ENCODE data around the gene ANLN. TPM values are rescaled to one million over a fixed set of nuclear protein-coding genes. Genes with fewer than 3 reads are reported as not detected.
"Not testable (repeated sequence)": the region's sequence is repeated elsewhere in the genome, so short reads cannot be mapped to it uniquely, and the experiment has no call there.

ANLN gene
- total RNA-seq, 1 donor from 2014 or later, result 40.6 TPM

DNA sequence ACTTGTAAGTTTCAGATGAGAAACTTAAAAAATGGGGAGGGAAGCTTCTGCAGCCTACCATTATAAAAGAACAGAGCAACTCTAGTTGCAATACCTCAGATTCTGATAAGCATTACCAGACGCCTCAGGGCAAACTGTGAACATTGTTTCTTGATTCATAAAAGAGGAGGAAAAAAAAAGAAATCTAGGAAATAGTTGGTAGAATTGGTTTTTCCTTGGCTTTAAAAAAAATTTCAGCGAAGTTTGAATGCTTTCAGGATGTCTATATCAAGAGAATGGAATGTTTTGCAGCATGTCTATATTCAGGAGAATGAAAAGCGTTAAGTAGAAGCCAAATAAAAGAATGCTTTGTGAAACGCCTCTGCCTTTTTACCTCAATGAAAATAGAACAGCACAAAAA is 17.5 kb upstream of the ANLN start:
- no peaks in the 10 kb centered on the region for H3K9me3 Mint-ChIP-seq (ENCODE audit: low read depth)
- H3K27ac Mint-ChIP-seq, result no peak overlapping the region
- no peak for DNase-seq (ENCODE audit: low spot score, unreplicated experiment)
- no peak overlapping the region for H3K4me3 Mint-ChIP-seq (ENCODE audit: low read depth)
- peaks cover 9% of the 10 kb centered on the region for H3K4me1 Mint-ChIP-seq (ENCODE audit: low read depth)
- TF ChIP-seq, protein P1, sequence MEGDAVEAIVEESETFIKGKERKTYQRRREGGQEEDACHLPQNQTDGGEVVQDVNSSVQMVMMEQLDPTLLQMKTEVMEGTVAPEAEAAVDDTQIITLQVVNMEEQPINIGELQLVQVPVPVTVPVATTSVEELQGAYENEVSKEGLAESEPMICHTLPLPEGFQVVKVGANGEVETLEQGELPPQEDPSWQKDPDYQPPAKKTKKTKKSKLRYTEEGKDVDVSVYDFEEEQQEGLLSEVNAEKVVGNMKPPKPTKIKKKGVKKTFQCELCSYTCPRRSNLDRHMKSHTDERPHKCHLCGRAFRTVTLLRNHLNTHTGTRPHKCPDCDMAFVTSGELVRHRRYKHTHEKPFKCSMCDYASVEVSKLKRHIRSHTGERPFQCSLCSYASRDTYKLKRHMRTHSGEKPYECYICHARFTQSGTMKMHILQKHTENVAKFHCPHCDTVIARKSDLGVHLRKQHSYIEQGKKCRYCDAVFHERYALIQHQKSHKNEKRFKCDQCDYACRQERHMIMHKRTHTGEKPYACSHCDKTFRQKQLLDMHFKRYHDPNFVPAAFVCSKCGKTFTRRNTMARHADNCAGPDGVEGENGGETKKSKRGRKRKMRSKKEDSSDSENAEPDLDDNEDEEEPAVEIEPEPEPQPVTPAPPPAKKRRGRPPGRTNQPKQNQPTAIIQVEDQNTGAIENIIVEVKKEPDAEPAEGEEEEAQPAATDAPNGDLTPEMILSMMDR (IDR thresholded peaks at IDR 0.05; ENCODE audit: unreplicated experiment), result no peak
- peaks cover 24% of the 10 kb centered on the region for H3K27me3 Mint-ChIP-seq
- H3K36me3 Mint-ChIP-seq (ENCODE audit: insufficient read depth), result no peaks in the 10 kb centered on the region

DNA sequence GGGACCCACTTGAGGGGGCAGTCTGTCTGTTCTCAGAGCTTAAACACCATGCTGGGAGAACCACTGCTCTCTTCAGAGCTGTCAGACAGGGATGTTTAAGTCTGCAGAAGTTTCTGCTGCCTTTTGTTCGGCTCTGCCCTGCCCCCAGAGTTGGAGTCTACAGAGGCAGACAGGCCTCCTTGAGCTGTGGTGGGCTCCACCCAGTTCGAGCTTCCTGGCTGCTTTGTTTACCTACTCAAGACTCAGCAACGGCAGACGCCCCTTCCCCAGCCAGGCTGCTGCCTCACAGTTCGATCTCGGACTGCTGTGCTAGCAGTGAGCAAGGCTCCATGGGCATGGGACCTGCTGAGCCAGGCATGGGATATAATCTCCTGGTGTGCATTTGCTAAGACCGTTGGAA is 11.1 kb upstream of the ANLN start:
- not testable (repeated sequence) for H3K4me3 Mint-ChIP-seq (ENCODE audit: low read depth); H3K9me3 Mint-ChIP-seq (ENCODE audit: low read depth); H3K36me3 Mint-ChIP-seq (ENCODE audit: insufficient read depth); DNase-seq (ENCODE audit: low spot score, unreplicated experiment); H3K4me1 Mint-ChIP-seq (ENCODE audit: low read depth); H3K27ac Mint-ChIP-seq
- H3K27me3 Mint-ChIP-seq, result peaks cover 12% of the 10 kb centered on the region

DNA sequence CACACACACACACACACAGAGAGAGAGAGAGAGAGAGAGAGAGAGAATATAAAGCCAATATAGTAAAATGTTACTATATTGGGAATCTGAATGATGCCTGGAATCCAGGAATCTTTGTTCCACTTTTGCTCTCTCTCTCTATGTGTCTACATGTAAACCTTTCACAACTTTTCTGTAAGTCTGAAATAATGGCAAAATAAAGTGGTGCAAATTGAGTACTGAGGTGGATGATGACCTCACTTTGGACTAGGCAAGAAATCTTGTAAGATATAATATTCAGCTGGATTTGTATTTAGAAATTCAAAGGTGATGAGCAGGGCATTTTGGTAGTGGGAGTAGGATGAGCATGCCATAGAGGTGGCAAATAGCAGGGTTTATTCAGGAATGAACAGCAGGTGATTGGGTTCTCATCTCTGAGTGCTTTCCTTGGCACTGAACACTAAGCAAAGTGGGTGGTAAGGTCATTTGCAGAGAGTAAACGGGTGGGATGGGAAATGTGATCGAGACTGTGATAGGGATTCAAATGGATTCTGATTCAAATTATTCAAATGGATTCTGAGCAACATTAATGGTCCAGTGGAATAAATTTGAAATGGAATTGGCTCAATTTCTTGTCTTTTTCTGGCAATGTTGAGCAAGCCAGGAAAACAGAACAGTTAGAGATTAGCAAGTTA is 9.7 kb upstream of the ANLN start:
- H3K9me3 Mint-ChIP-seq (ENCODE audit: low read depth), result peaks cover 4% of the 10 kb centered on the region
- H3K4me3 Mint-ChIP-seq (ENCODE audit: low read depth), result no peak overlapping the region
- H3K27me3 Mint-ChIP-seq, result peaks cover 12% of the 10 kb centered on the region

DNA sequence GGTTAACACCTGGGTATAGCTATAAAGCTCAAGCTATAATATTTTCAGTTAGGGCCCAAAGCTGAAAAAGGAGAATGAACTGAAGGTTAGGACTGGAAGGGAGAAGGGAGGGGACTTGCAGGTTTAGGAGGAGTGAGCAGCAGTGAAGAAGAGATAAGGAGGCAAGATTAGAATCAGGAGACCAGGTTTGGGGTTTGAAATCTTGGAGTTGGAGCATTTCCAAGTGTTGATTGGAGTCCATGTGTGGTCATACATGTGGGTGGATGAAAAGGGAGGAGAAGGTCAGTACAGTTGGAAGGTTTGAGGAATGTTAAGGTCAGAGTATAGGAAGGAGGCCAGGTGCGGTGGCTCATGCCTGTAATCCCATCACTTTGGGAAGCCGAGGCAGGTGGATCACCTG is 8.6 kb upstream of the ANLN start:
- Mint-ChIP-seq H3K9me3 (ENCODE audit: low read depth) (peaks cover 4% of the 10 kb centered on the region), H3K36me3 (ENCODE audit: insufficient read depth) (peaks cover 2% of the 10 kb centered on the region)

More for the DNA sequence above, 9.7 kb upstream of the ANLN start:
- H3K4me1 Mint-ChIP-seq (ENCODE audit: low read depth), result peaks cover 9% of the 10 kb centered on the region
- TF ChIP-seq, protein P1 (IDR thresholded peaks at IDR 0.05; ENCODE audit: unreplicated experiment), result no peak
- H3K36me3 Mint-ChIP-seq (ENCODE audit: insufficient read depth), result peaks cover 2% of the 10 kb centered on the region
- no peak overlapping the region for H3K27ac Mint-ChIP-seq
- no peak for DNase-seq (ENCODE audit: low spot score, unreplicated experiment)

DNA sequence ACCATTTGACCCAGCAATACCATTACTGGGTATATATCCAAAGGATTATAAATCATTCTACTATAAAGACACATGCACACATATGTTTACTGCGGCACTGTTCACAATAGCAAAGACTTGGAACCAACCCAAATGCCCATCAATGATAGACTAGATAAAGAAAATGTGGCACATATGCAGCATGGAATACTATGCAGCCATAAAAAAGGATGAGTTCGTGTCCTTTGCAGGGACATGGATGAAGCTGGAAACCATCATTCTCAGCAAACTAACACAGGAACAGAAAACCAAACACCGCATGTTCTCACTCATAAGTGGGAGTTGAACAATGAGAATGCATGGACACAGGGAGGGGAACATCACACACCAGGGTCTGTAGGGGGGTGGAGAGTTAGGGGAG is 6.4 kb upstream of the ANLN start:
- not testable (repeated sequence) for H3K27ac Mint-ChIP-seq; H3K4me3 Mint-ChIP-seq (ENCODE audit: low read depth); H3K4me1 Mint-ChIP-seq (ENCODE audit: low read depth); H3K9me3 Mint-ChIP-seq (ENCODE audit: low read depth); H3K36me3 Mint-ChIP-seq (ENCODE audit: insufficient read depth); H3K27me3 Mint-ChIP-seq; DNase-seq (ENCODE audit: low spot score, unreplicated experiment)

More for the DNA sequence above, 8.6 kb upstream of the ANLN start:
- H3K27me3 Mint-ChIP-seq, result peaks cover 12% of the 10 kb centered on the region
- H3K4me1 Mint-ChIP-seq (ENCODE audit: low read depth), result peaks cover 4% of the 10 kb centered on the region
- H3K27ac Mint-ChIP-seq, result no peak overlapping the region
- TF ChIP-seq, protein P1 (IDR thresholded peaks at IDR 0.05; ENCODE audit: unreplicated experiment), result no peak
- no peak overlapping the region for H3K4me3 Mint-ChIP-seq (ENCODE audit: low read depth)
- DNase-seq (ENCODE audit: low spot score, unreplicated experiment), result no peak

DNA sequence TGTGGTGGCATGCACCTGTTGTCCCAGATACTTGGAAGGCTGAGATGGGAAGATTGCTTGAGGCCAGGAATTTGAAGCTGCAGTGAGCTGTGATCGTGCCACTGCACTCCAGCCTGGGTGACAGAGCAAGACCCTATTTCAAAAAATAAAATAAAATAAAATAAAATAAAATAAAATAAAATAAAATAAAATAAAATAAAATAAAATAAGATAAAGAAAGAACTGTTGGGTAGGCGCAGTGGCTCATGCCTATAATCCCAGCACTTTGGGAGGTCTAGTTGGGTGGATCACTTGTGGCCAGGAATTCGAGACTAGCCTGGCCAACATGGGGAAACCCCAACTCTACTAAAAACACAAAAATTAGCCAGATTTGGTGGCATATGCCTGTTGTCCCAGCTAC is 4.0 kb upstream of the ANLN start:
- H3K36me3 Mint-ChIP-seq (ENCODE audit: insufficient read depth); H3K9me3 Mint-ChIP-seq (ENCODE audit: low read depth); H3K27ac Mint-ChIP-seq; H3K27me3 Mint-ChIP-seq; DNase-seq (ENCODE audit: low spot score, unreplicated experiment); H3K4me3 Mint-ChIP-seq (ENCODE audit: low read depth); H3K4me1 Mint-ChIP-seq (ENCODE audit: low read depth): not testable (repeated sequence)
